NCI-H1694 treated with DMSO at 0.1 percent for 48 hours (cell line): Measurements from ENCODE around the gene SLC12A7.
"Not testable (repeated sequence)": the region's sequence is repeated elsewhere in the genome, so short reads cannot be mapped to it uniquely, and the experiment has no call there.

Source experiments
- DNase-seq: peaks from one replicate; lab custom pipeline; 2025; lab: John Stamatoyannopoulos, UW

Gene SLC12A7

DNA sequence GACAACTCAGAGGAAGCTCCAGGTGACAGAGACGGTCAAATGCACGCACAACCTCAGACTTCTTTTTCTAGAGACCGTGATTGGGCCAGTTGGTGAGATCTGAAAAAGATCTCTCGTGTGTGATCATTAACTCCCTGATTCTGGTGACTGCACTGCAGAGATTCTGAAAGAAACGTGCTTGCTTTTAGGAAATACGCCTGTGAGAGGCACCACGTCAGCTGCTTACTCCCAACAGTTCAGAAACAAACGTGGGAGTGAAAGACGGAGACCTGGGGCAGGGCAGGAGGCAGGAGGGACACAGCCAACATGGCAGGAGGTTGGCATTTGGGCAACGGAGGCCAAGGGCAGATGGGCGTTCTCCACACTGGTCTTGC lies 15.9 kb downstream of the SLC12A7 start:
- no peak for DNase-seq

DNA sequence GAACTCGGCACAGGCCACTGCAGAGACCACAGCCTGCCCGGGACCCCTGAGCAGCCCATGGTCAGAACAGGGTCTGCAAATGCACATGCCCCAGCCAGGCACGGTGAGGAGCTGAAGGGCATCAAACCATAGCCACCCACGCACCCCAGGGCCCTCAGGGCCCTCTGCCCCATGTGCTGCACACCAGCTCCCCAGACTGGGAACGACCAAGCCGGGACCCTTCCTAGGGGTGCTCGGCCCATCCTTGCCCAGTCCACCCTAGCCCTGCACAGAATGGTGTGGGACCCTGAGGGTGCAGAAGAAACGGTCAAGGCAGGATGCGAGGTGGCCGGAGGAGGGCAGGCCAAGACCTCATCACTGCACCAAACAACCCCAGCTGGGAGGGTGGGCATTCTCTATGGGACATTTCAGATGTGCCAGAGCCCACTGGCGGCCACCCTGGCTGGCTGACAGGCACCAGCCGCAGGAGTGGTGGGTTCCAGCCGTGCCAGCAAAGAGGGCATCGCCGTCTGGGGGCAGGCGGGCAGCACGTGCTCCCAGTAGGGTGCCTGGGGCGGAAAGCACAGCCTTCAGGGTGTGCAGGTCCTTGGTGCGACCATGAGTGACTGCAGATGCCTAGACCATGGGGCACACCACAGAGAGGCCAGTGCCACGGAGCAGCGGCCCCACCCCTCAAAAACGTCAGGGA lies 16.4 kb downstream of the SLC12A7 start:
- no peak for DNase-seq

DNA sequence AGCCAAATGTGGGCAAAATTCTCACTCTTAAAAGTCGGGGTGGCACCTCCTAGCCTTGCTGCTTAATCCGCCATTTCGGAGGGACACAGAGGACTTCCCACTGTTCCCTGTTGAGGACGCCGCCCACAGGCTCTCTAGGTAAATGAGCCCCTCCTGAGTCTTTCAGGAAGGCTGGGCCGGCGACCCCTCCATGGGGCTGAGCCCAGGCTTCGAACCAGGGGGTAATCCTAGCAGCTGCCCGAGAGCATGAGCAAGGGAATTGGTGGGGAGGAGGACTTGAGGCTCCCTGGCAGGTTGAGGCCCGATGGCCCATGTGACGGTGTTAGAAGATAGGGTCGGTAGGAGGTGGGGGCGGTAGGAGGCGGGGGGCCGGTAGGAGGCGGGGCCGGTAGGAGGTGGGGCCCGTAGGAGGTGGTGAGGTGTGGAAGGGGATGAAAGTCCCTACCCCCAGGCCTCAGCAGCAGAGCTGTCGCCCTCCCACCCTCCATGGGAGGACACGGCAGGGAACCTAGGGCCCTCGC lies 17.1 kb downstream of the SLC12A7 start:
- DNase-seq, result no peak

DNA sequence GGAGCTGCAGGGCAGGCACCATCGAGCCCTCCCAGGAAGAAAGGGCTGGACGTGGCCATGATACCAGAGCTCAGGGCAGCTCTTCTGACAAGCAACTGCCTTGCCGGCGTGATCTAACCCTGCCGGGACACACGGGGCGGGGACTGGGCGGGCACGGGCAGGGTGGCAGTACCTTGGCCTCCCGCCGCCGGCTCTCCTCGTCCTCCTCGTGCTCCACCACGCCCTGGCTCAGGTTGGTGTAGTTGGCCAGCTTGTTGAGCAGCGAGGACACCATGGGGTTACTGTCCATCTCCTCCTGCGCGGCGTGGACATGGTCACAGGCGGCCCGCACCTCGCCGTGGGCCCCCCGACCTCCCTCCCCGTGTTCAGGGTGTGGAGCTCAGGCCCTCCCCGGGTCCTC lies 18.5 kb downstream of the SLC12A7 start:
- DNase-seq, result no peak

DNA sequence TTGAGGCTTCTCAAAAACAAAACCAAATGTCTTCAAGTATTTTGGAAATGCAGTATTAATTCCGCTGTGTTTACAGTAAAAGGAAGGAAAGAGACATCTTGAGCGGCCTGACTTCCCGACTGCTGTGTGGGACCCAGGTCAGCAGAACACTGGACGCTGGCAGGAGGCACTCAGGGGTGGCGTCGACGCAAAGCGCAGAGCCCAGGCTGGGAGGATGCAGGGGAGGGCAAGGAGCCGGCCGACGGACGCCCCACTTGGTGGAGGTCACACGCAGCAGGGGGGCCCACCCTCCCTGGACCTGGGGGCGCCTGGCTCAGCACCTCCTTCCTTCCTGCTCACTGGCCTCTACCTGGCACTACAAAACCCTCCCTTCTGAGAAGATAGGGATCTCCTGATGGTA lies 19.7 kb downstream of the SLC12A7 start:
- DNase-seq, result no peak

DNA sequence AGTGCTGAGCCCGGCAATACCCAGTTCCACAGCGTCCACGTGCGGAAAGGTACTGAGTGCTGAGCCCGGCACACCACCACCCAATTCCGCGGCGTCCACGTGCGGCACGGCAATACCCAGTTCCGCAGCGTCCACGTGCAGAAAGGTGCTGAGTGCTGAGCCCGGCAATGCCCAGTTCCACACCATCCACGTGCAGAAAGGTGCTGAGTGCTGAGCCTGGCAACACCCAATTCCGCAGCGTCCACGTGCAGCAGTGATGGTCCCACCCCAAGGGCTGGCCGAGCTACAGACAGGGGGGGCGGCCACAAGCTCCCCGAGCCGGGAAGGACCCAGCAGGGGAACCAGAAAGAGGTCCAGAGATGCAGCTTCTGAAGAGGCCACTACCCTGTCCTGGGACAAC lies 20.2 kb downstream of the SLC12A7 start:
- no peak for DNase-seq

DNA sequence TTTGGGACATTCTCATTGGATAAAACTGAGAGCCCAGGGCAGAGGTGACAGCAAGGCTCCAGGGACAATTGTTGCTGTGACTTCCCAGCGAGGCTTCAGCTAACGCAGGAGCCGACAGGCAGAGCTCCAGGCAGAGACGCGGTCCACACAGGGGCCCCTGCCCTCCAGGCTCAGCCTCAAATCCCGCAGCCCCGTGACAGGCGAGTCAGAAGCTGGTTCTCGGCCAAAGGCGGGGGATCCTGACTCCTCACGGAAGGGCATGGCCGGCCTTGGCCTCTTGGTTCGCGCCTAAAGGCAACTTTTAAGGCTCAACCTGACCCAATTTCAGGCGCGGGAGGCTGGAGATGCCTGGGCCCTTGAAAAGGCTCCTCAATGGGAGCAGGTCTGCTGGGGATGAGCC lies 21.3 kb downstream of the SLC12A7 start:
- no peak for DNase-seq

DNA sequence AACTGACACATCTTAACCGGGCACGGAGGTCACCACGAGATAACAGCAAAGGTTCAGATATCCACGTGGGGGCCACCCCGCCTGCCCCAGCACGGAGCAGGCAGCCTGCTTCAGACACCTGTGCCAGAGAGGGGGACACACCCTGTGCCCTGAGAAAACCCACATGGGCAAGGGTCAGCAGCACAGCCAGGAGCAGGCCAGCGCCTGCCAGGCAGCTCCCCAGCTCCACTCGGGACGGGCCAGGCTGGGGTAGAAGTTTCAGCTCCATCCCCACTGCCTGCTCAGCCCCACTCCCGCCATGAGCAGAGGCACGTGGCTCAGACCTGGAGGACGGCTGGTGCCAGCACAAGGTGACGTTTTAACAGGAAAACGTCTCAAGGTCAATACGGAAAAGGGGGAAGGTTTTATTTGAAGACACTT lies 22.2 kb downstream of the SLC12A7 start:
- DNase-seq, result no peak

DNA sequence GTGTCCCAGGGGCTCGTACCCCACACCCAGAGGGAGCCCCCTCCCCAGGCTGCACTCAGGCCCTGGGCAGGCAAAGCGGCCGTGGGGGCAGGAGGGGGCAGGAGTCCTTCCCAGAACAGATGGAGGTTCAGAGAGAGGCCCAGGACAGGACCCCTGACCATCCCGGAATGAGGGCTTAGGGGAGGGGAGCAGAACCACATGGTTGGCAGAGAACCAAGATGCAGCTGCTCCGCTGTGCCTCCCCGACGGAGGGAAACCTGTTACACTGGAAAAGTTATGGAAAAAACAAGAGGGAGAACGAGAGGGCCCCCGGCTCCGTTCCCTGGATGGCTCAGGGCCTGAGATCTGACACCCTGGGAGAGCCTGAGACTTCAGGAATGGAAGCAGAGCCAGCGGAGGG lies 22.7 kb downstream of the SLC12A7 start:
- DNase-seq, result no peak

DNA sequence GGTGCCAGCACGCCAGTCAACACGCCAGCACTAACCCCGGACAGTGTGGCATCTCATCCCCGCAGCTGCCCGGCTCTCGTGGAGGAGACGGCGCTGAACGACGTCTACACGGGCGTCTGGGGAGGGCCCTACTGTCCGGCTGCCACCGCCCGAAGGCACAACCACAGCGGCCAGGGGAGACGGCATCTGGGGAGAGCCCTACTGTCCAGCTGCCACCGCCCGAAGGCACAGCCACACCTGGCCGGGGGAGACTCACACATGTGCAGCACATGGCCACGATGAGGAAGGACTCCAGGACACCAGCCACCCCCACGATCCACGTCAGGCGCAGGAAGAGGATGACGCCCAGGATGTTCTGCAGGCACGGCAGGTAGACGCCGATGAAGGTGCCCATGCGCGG lies 23.1 kb downstream of the SLC12A7 start:
- no peak for DNase-seq

DNA sequence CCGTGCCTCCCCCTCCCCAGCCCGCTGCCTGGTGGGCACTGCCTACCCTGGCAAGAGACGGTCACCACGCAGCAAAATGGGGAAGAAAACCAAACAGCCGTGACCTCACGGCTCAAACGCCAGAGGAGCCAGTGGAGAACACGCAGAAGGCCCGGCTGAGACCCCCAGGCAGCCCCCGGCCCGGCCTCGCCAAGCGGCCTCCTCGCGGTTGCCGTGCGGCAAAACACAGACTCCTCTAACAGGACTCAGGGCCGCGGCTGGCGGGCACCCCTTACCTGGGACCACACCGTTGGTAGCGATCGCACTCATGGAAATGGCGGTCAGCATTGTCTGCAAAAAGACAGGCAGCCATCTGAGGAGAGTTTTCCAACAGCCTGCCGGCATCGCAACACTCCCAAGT lies 23.8 kb downstream of the SLC12A7 start:
- DNase-seq, result no peak

DNA sequence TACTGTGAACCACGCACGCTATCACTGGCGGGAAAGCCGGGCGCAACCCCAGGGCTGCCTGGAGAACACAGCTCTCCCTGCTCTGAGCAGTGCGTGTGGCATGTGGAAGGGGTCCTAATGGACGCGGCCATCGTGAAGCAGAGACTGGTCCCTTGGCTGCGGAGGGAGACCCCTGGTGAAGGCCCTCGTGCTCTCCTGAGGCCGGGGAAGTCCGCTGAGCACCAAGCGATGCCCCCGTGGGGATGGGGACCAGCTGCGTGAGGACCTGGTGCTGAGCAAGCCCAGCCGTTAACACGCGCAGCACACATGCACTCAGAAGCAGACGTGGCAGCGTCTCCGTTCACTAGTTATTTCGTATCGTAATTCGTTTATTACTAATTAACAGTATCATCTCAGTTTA lies 24.4 kb downstream of the SLC12A7 start:
- DNase-seq, result no peak

DNA sequence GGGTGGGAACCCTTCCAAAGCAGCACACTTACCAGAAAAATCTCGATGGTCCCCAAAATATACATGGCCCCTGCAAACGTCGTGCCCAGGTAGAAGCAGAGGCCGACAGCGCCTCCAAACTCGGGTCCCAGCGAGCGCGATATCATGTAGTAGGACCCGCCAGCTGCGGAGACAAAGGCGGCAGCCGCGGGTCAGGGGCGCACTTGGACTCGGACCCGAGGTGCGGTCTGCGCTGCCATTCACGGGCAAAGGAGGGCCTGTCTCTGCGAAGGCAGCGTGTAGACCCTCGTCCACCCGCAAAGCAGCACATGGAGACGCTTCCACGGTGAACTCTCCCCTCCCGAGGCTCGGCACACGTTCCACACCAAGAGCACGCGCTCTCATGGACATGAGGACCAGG lies 25.0 kb downstream of the SLC12A7 start:
- DNase-seq, result no peak

DNA sequence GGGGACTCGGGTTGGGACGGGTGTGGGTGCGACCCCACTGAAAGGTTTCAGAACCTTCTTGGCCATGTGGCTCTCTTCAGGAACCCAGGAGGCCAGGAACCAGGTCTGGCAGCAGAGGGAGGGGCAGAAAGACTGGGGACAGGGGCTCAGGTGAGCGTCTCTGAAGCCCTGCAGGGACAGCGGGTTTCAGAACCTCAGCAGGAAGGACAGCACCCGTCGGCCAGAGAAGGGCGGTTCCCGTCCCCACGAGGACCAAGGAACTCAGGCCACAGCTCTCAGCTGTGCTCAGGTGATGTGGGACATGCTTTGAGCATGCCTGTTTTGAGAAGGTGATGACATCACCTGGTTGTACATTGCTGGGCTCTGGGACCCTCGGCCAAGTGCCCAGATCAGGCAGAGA lies 25.7 kb downstream of the SLC12A7 start:
- DNase-seq, result no peak

DNA sequence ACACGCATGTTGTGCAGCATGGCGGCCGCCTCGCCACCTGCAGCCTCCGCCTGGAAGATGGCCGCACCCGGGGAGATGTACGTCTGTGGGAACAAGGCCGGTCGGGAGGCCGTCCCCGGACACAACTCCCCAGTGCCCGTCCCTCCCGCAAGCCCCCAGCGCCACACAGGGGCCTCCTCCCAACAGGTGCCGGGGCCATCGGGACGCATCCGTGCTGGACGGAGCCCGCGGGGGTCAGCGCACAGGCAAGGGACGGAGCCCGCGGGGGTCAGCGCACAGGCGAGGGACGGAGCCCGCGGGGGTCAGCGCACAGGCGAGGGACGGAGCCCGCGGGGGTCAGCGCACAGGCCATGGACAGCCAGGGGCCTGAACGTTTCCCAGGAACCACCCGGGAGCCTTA lies 26.5 kb downstream of the SLC12A7 start:
- DNase-seq, result no peak

DNA sequence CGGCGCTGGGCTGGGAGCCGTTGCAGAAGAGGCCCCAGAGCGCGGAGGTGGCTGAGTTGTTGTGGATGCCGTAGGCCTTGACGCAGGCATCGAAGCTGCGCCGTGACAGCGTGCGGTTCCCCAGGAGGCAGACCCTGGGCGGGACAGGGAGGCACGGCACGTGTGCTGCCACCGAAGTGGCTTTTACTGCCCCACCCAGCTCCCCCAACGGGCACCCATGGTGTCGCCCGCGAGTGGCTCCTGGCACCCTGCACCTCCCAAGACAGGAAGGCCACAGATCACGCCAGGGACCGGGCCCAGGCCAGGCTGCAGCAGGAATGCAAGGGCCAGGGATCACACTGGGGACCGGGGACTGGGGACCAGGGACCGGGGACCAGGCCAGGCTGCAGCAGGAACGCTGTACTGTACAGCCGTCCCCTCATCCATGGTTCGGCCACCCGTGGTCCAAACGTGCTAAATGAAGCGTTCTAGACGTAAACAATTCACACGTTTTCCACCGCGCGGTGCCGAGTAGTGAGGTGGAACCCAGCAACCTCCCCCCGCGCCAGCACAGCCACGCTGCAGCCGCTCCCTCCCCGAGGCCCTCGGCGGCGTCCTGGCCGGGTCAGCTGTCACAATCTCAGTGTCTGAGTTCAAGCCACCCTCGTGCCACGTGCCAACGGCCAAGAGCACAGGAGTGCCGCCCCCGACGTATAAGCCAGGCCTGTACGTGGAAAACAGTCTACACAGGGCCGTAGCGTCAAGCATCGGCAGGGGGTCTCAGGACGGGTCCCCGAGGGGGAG lies 27.8 kb downstream of the SLC12A7 start:
- DNase-seq, result no peak

DNA sequence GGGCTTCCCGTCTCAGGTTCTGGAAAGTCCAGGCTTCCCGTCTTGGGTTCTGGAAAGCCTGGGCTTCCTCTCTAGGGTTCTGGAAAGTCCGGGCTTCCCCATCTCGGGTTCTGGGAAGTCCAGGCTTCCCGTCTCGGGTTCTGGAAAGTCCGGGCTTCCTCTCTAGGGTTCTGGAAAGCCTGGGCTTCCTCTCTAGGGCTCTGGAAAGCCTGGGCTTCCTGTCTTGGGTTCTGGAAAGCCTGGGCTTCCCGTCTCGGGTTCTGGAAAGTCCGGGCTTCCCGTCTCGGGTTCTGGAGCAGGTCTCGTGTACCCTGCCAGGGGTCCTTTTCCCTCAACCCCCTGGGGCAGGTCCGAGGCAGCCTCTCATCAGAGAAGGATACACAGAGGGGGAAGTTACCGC lies 28.8 kb downstream of the SLC12A7 start:
- DNase-seq, result not testable (repeated sequence)

DNA sequence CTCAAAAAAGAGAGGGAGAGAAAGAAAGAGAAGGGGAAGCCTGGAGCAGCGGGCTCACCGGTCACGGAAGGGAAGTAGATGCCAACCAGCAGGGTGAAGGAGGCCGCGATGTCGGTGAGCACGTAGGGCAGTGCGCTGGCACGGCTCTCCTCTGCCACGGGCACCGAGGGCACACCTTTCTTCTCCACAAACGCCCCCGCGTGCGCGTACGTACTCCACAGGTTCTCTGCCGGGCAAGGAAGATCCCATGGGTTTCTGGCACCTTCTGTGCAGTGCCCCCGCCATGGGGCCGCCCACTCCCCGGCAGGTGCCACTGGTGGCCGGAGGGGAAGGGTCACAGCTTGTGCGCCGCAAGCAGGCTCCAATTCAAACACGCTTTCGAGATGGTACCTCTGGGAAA lies 30.3 kb downstream of the SLC12A7 start:
- DNase-seq, result no peak

DNA sequence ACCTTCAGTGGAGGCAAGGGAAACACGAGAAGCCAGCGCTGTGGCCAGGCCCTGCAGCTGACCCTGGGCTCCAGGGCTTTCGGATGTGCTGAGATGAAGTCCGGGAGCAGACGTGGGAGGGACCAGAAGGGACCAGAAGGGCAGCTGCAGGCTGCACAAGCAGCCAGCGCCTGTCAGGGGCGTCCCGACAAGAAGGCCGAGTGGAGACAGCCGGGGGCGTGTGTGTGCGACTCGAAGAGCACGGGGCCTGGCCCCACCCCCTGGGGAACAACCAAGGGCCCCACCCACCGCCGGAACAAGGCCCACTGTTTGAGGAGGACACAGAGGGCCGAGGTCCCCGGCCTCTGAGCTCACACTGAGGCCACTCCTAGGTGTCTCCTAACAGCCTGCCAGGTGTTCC lies 31.4 kb downstream of the SLC12A7 start:
- DNase-seq, result no peak

DNA sequence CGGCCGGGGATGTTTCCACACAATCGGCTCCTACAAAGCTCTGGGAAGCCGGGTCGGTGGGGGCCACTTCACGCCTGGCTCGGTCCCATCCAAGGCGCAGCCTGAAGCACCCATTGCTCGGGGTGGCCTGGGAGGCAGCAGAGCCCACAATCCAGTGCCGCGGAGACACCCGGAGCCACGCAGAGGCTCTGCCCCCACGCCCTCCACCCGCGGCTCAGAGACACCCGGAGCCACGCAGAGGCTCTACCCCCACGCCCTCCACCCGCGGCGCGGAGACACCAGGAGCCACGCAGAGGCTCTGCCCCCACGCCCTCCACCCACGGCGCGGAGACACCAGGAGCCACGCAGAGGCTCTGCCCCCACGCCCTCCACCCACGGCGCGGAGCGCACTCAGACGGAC lies 31.9 kb downstream of the SLC12A7 start:
- no peak for DNase-seq

DNA sequence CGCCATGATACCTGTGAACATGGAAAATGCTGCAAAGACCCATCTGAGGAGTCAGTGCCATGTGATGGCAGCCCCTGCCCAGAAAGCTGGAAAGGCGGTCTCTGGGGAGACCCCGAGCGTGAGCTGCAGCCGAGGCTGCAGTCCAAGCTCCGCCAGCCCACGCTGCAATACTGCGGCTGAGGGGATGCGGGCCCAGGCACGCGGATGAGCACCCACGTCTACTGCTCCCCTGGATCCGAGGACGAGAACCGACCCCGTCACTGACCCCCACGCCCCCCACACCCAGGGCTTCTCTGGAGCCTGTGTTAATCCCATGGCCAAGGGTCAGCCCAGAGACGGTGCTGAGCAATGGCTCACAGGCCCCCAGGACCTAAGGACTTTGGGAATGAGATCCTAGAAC lies 32.4 kb downstream of the SLC12A7 start:
- no peak for DNase-seq

DNA sequence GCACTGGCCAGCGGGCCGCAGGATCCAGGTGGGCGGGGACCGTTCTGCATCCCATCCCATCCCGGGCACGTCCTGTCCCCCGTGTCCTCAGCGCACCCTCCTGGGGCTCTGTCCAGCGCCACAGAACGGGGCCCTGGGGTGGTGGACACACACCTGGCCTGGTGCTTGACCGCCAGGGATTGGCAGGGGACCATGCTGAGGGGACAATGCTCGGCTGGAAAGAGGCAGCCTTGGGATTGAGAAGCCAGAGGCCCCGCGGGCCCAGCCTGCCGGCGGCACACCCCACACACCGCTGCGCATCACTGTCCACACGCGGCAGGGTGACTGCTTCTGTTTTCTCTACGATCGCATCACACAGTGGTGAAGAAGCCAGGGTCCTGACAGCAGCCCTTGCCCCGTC lies 33.0 kb downstream of the SLC12A7 start:
- DNase-seq, result no peak

DNA sequence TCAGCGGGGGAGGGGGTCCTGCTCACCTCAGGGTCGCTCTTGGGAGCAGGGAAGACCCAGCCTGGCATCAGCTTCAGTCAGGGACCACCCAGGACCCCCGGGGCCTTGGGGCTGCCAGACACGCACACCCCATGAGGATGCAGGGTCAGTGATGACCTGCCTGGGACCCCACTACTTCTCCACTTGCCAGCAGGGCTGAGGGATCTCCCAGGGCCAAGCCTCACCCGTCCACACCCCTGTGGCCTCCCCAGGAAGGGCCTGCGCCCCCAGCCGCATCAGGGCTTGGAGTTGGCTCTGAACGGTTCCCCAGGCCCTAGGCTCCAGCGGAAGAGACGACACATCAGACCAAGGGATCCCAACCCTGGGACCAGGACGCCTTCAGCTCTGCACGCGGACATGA lies 33.7 kb downstream of the SLC12A7 start:
- no peak for DNase-seq
